IMR-90 (cell line): ENCODE data around the gene RP2. TPM values are rescaled to one million over a fixed set of nuclear protein-coding genes. Genes with fewer than 3 reads are reported as not detected.
A peak's percentile ranks its signal among the peaks of the same experiment; 100 is the strongest.

Source experiments
- ATAC-seq: fragments of 200-7000 bp; cut with Tn5 transposase; 2 replicates; pipeline ENCODE4 v1.9.1; 2020; ENCODE audit warnings: low read depth, mild to moderate bottlenecking, moderate library complexity
- BruUV-seq: library from RNA; stranded (reverse); fragments of 400-500 nt; replicated peaks from 2 replicates; lab custom pipeline; 2021; lab: Mats Ljungman, UMichigan
- CTCF ChIA-PET: fragments of 300-600 bp; formaldehyde crosslinking; extraction: SDS; loops from one replicate; lab custom pipeline; 2021; ENCODE audit warnings: antibody characterized with exemption; lab: Yijun Ruan, JAX
- POLR2A ChIA-PET: fragments of 300-600 bp; sonication (Branson Sonifier 250); formaldehyde crosslinking; loops from one replicate; lab custom pipeline; 2022; ENCODE audit warnings: antibody characterized with exemption; ENCODE audit not compliant: unreplicated experiment; lab: Charles Lee
- DNase-seq: peaks from one replicate; pipeline ENCODE4 v3.0.0; 2013
- H2AFZ ChIP-seq: replicated peaks from 2 replicates; pipeline ENCODE3; 2013; ENCODE audit warnings: low read length, mild to moderate bottlenecking; ENCODE audit not compliant: poor library complexity
- H2AK5ac ChIP-seq: 2 replicates; pipeline ENCODE4 v1.6.1; 2013; ENCODE audit warnings: low read depth, low read length, inconsistent platforms
- H2AK9ac ChIP-seq: replicated peaks from 2 replicates; pipeline ENCODE3; 2013; ENCODE audit warnings: mild to moderate bottlenecking, low read depth, low read length, moderate library complexity; ENCODE audit not compliant: poor library complexity
- H2BK120ac ChIP-seq: 2 replicates; pipeline ENCODE4 v1.6.1; 2013; ENCODE audit warnings: low read depth, low read length, inconsistent platforms
- H2BK15ac ChIP-seq: 3 replicates; pipeline ENCODE4 v1.6.1; 2013; ENCODE audit warnings: low read depth, low read length, inconsistent platforms
- H2BK20ac ChIP-seq: 2 replicates; pipeline ENCODE4 v1.6.1; 2013; ENCODE audit warnings: low read depth, mild to moderate bottlenecking, inconsistent platforms, low read length, moderate library complexity
- H2BK5ac ChIP-seq: 2 replicates; pipeline ENCODE4 v1.6.1; 2013; ENCODE audit warnings: mild to moderate bottlenecking, low read depth, low read length, inconsistent platforms; ENCODE audit not compliant: poor library complexity, severe bottlenecking
- H3K14ac ChIP-seq: replicated peaks from 2 replicates; pipeline ENCODE4 v1.6.1; 2013; ENCODE audit warnings: low read depth, low read length, inconsistent platforms
- H3K18ac ChIP-seq: 2 replicates; pipeline ENCODE4 v1.6.1; 2013; ENCODE audit warnings: low read depth, low read length, control low read depth
- H3K23ac ChIP-seq: 2 replicates; pipeline ENCODE4 v1.6.1; 2013; ENCODE audit warnings: low read depth, low read length, inconsistent platforms
- H3K27ac ChIP-seq: 2 replicates; pipeline ENCODE4 v1.5.1; 2013; ENCODE audit warnings: mild to moderate bottlenecking, control low read depth, low read length; ENCODE audit not compliant: insufficient read depth
- H3K27me3 ChIP-seq: 2 replicates; pipeline ENCODE4 v1.6.1; 2013; ENCODE audit warnings: low read length; ENCODE audit not compliant: control insufficient read depth, insufficient read depth
- H3K36me3 ChIP-seq: 2 replicates; pipeline ENCODE4 v1.6.1; 2013; ENCODE audit warnings: low read length, mixed read lengths; ENCODE audit not compliant: control insufficient read depth, insufficient read depth
- H3K4ac ChIP-seq: 2 replicates; pipeline ENCODE4 v1.6.1; 2013; ENCODE audit warnings: low read depth, low read length, inconsistent platforms
- H3K4me1 ChIP-seq: 2 replicates; pipeline ENCODE4 v1.6.1; 2013; ENCODE audit warnings: low read length, mixed read lengths; ENCODE audit not compliant: control insufficient read depth, insufficient read depth
- H3K4me2 ChIP-seq: 2 replicates; pipeline ENCODE4 v1.6.1; 2013; ENCODE audit warnings: low read depth, mild to moderate bottlenecking, control low read depth, low read length, moderate library complexity
- H3K4me3 ChIP-seq: 2 replicates; pipeline ENCODE4 v1.5.1; 2013; ENCODE audit warnings: low read depth, mild to moderate bottlenecking, control low read depth, low read length, moderate library complexity; ENCODE audit not compliant: insufficient read depth
- H3K56ac ChIP-seq: 2 replicates; pipeline ENCODE4 v1.6.1; 2013; ENCODE audit warnings: low read length, inconsistent platforms; ENCODE audit not compliant: insufficient read depth; ENCODE audit errors: extremely low read depth
- H3K79me1 ChIP-seq, 2 experiments: 2 replicates each; pipeline ENCODE4 v1.6.1; 2013; ENCODE audit warnings: low read length in 2 of 2, inconsistent platforms in 1 of 2, low read depth in 1 of 2
- H3K9ac ChIP-seq: 2 replicates; pipeline ENCODE4 v1.6.1; 2013; ENCODE audit warnings: low read depth, low read length, control low read depth
- H3K9me1 ChIP-seq: 2 replicates; pipeline ENCODE4 v1.6.1; 2013; ENCODE audit warnings: low read length, inconsistent platforms; ENCODE audit not compliant: insufficient read depth
- H3K9me3 ChIP-seq: 2 replicates; pipeline ENCODE4 v1.6.1; 2013; ENCODE audit warnings: low read length; ENCODE audit not compliant: control insufficient read depth, insufficient read depth
- H4K20me1 ChIP-seq: 2 replicates; pipeline ENCODE4 v1.6.1; 2013; ENCODE audit warnings: low read length, inconsistent platforms; ENCODE audit not compliant: insufficient read depth
- H4K5ac ChIP-seq: 2 replicates; pipeline ENCODE4 v1.6.1; 2013; ENCODE audit warnings: mild to moderate bottlenecking, low read depth, low read length, control low read depth
- H4K8ac ChIP-seq, 2 experiments: 2 replicates each; pipeline ENCODE4 v1.6.1; 2013; ENCODE audit warnings: low read depth in 2 of 2, low read length in 2 of 2, control low read depth in 1 of 2, inconsistent platforms in 1 of 2
- H4K91ac ChIP-seq: 2 replicates; pipeline ENCODE4 v1.6.1; 2013; ENCODE audit warnings: low read depth, low read length, inconsistent platforms; ENCODE audit not compliant: insufficient read depth
- BHLHE40 ChIP-seq: fragments of 150-350 bp; IDR thresholded peaks from 2 replicates; pipeline ENCODE4 v1.6.1; 2016; ENCODE audit warnings: mild to moderate bottlenecking, low read depth, low read length
- CHD1 ChIP-seq: IDR thresholded peaks from 2 replicates; pipeline ENCODE4 v1.6.1; 2012; ENCODE audit warnings: low read depth, low read length, improper control_type of control experiment
- FOS ChIP-seq: fragments of 150-350 bp; IDR thresholded peaks from 2 replicates; pipeline ENCODE4 v1.6.1; 2016; ENCODE audit warnings: low read depth, low read length
- MAFK ChIP-seq: IDR thresholded peaks from 2 replicates; pipeline ENCODE4 v1.6.1; 2012; ENCODE audit warnings: low read depth, low read length, improper control_type of control experiment
- MAZ ChIP-seq: IDR thresholded peaks from 2 replicates; pipeline ENCODE4 v1.6.1; 2012; ENCODE audit warnings: low read depth, mild to moderate bottlenecking, low read length, improper control_type of control experiment, moderate library complexity, borderline replicate concordance
- MXI1 ChIP-seq: IDR thresholded peaks from 2 replicates; pipeline ENCODE4 v1.6.1; 2012; ENCODE audit warnings: low read depth, mild to moderate bottlenecking, low read length, moderate library complexity, borderline replicate concordance
- NFE2L2 ChIP-seq: fragments of 150-350 bp; IDR thresholded peaks from 2 replicates; pipeline ENCODE4 v1.6.1; 2016; ENCODE audit warnings: low read depth, mild to moderate bottlenecking, low read length
- POLR2A ChIP-seq: IDR thresholded peaks from 2 replicates; pipeline ENCODE4 v1.6.1; 2012; ENCODE audit warnings: mild to moderate bottlenecking, low read depth, low read length
- RCOR1 ChIP-seq: IDR thresholded peaks from 2 replicates; pipeline ENCODE4 v1.6.1; 2012; ENCODE audit warnings: mild to moderate bottlenecking, low read length, improper control_type of control experiment; ENCODE audit not compliant: insufficient replicate concordance
- SMC3 ChIP-seq: fragments of 150-350 bp; IDR thresholded peaks from 2 replicates; pipeline ENCODE4 v1.6.1; 2016; ENCODE audit warnings: low read depth, mild to moderate bottlenecking, antibody characterized with exemption, low read length, moderate library complexity
- WGBS, 2 experiments: methylation state at CpG; one replicate each; pipeline versions ENCODE4 v1.1.5 to v1.1.7; 2013; ENCODE audit warnings: missing lambda C conversion rate in 2 of 2; ENCODE audit not compliant: insufficient read length in 1 of 2; ENCODE audit errors: extremely low coverage in 2 of 2; 5-methylcytosine and 5-hydroxymethylcytosine counted together
- dilution Hi-C: fragments of 300-500 bp; cut with HindIII; formaldehyde crosslinking; loops from one replicate; pipeline ENCODE4 v1.14.3; 2018; ENCODE audit warnings: low sequenced_read_pairs; ENCODE audit not compliant: unreplicated experiment
- in situ Hi-C: fragments of 300-500 bp; cut with MboI; formaldehyde crosslinking; loops from 3 replicates; pipeline ENCODE4 v1.14.3; 2019; ENCODE audit warnings: low sequenced_read_pairs, inconsistent platforms, mixed read lengths
- intact Hi-C: fragments of 100-400 bp; cut with micrococcal nuclease; formaldehyde crosslinking; loops from 2 replicates; pipeline ENCODE4 v1.10.0; 2022
- polyA plus RNA-seq, 3 experiments: library from polyadenylated mRNA; depleted of rRNA; stranded (reverse); fragments of >200 nt; gene quantifications; 2 replicates each; pipeline ENCODE4 v1.2.3, GENCODE V29; 2012; ENCODE audit warnings: low replicate concordance in 1 of 3
- total RNA-seq: library from RNA; depleted of rRNA; stranded (reverse); fragments of >200 nt; gene quantifications from 2 replicates; pipeline ENCODE4 v1.2.3, GENCODE V29; 2012
- TF ChIP-seq, protein P1 (sequence below): fragments of 150-350 bp; IDR thresholded peaks from 2 replicates; pipeline ENCODE4 v1.6.1; 2017; ENCODE audit warnings: mild to moderate bottlenecking, antibody characterized with exemption, low read length, low read depth

RP2 gene
- total and polyA plus RNA-seq, 2 of the 4 experiments (the other 2 are of a cell fraction) = 6.8 to 17.0 TPM

DNA sequence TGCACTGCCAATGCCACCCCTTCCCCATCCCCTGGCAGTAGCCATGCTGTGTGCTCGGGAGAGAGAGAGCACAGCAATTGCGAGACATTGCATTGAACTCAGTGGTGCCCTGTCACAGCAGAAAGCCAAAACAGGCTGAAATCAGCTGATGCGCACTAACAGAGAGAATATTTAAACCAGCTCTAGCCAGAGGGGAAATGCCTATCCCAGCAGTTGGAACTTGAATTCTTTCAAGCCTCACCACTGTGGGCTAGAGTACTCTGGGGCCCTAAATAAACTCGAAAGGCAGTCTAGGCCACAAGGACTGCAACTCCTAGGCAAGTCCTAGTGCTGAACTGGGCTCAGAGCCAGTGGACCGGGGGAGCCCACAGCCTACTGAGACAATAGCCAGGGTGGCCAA, 17.7 kb upstream of the RP2 start:
- H4K8ac ChIP-seq = no peak overlapping the region
- H3K9me1 ChIP-seq = no peaks in the 10 kb centered on the region
- H3K23ac ChIP-seq = no peak overlapping the region
- POLR2A ChIA-PET = no interaction called here
- H2AK9ac ChIP-seq = no peak overlapping the region
- no peak overlapping the region for H3K4me3 ChIP-seq
- no peak overlapping the region for H2AK5ac ChIP-seq
- WGBS, 2 experiments = no CpG with 5 or more reads among the region's 5 CpGs
- no peak overlapping the region for H3K14ac ChIP-seq
- no peak overlapping the region for H3K4me2 ChIP-seq
- no peaks in the 10 kb centered on the region for H3K79me1 ChIP-seq
- CTCF ChIA-PET = no interaction called here
- H2AFZ ChIP-seq = no peak overlapping the region
- no peaks in the 10 kb centered on the region for H4K20me1 ChIP-seq
- in situ Hi-C loops = no loop called here
- no peak overlapping the region for H3K18ac ChIP-seq
- intact Hi-C loops = no loop called here
- dilution Hi-C loops = no loop called here
- no peak overlapping the region for H4K91ac ChIP-seq
- H3K4me1 ChIP-seq = no peaks in the 10 kb centered on the region
- no peak overlapping the region for H3K9ac ChIP-seq
- H3K27me3 ChIP-seq = peaks cover 7% of the 10 kb centered on the region
- peak; percentile 44 for ATAC-seq
- no peak for DNase-seq
- no peak overlapping the region for H3K56ac ChIP-seq
- H2BK15ac ChIP-seq = no peak overlapping the region
- BruUV-seq = no TSS peak
- no peak overlapping the region for H2BK5ac ChIP-seq
- no peak overlapping the region for H2BK20ac ChIP-seq
- H3K36me3 ChIP-seq = no peaks in the 10 kb centered on the region
- H3K27ac ChIP-seq = no peak overlapping the region
- H2BK120ac ChIP-seq = no peak overlapping the region
- no peak overlapping the region for H3K4ac ChIP-seq
- no peak overlapping the region for H4K5ac ChIP-seq
- H3K9me3 ChIP-seq = 0 out of 2 replicates have a peak, but pooled peaks cover 1% of the 10 kb centered on the region
- TF ChIP-seq RCOR1 (no peak), POLR2A (no peak), BHLHE40 (no peak), MXI1 (no peak), FOS (no peak), MAFK (no peak), NFE2L2 (no peak), MAZ (no peak), CHD1 (no peak), SMC3 (no peak)
- TF ChIP-seq, protein P1, sequence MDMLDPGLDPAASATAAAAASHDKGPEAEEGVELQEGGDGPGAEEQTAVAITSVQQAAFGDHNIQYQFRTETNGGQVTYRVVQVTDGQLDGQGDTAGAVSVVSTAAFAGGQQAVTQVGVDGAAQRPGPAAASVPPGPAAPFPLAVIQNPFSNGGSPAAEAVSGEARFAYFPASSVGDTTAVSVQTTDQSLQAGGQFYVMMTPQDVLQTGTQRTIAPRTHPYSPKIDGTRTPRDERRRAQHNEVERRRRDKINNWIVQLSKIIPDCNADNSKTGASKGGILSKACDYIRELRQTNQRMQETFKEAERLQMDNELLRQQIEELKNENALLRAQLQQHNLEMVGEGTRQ = no peak
